ENCODE results near the gene PTPRS.

PTPRS gene

DNA sequence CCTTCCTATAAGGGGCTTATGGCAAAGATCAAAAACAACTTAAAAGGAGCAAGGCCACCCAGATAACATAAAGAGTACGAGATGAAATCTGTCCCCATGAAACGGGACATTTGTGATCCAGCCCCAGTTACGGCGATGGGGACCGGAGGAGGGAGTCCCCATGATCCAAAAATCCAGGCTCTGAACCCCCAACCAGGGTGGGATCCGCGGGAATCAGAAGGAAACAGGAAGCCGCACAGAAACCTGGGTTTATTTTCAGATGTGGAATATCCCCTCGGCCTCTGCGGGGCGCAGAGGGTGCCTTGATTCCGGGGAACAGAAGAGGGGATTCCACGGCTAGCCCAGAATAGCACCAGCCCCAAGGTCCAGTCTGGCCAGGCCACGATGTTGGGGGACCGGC lies 5.0 kb downstream of the PTPRS start:
- TF ChIP-seq, protein P1, sequence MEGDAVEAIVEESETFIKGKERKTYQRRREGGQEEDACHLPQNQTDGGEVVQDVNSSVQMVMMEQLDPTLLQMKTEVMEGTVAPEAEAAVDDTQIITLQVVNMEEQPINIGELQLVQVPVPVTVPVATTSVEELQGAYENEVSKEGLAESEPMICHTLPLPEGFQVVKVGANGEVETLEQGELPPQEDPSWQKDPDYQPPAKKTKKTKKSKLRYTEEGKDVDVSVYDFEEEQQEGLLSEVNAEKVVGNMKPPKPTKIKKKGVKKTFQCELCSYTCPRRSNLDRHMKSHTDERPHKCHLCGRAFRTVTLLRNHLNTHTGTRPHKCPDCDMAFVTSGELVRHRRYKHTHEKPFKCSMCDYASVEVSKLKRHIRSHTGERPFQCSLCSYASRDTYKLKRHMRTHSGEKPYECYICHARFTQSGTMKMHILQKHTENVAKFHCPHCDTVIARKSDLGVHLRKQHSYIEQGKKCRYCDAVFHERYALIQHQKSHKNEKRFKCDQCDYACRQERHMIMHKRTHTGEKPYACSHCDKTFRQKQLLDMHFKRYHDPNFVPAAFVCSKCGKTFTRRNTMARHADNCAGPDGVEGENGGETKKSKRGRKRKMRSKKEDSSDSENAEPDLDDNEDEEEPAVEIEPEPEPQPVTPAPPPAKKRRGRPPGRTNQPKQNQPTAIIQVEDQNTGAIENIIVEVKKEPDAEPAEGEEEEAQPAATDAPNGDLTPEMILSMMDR (IDR thresholded peaks at IDR 0.05; ENCODE audit: control extremely low read depth, extremely low read depth, low read depth, missing control alignments): no peak
- POLR2A ChIA-PET: no interaction called here
- no peak for DNase-seq (ENCODE audit: extremely low spot score)
- CTCF ChIA-PET: interaction anchor here (1.4 kb wide), 1 partner anchor 13 kb away, joined by 5 read pairs; no protein-coding TSS in a partner anchor

DNA sequence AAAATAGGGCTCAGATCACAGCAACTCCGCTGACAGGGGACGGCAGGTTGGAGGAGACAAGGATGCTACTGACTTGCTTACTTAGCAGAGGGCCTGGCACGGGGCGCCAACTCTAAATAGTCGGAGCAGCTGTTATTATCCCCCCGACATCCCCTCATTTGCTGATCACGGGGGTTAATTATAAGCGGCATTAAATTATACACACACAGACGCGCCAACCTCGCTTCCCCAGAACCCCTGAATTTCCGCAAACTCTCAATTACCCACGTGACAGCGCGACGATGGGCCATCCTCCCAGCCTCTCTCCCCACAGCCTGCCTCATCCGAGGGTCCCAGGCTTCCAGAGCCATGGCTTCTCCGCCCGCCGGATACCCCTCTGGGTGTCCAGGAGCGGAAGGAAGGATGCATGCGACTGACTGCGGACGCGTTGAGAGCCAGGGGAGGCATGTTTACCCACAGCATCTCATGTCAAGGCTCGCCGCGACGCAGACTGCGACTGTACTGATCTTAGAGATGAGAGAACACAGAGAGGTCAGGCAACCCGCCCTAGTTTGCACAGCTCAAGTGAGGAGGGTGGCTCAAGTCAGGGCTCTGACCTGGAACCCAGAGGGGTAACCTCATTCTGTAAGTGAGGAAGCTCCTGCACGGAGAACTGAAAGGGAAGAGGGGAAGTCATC lies 5.7 kb downstream of the PTPRS start:
- ChIA-PET CTCF (interaction anchor here (1.4 kb wide), 1 partner anchor 12 kb away, joined by 5 read pairs; no protein-coding TSS in a partner anchor), POLR2A (no interaction called here)
- TF ChIP-seq, protein P1 (IDR thresholded peaks at IDR 0.05; ENCODE audit: control extremely low read depth, extremely low read depth, low read depth, missing control alignments): no peak
- no peak for DNase-seq (ENCODE audit: extremely low spot score)

DNA sequence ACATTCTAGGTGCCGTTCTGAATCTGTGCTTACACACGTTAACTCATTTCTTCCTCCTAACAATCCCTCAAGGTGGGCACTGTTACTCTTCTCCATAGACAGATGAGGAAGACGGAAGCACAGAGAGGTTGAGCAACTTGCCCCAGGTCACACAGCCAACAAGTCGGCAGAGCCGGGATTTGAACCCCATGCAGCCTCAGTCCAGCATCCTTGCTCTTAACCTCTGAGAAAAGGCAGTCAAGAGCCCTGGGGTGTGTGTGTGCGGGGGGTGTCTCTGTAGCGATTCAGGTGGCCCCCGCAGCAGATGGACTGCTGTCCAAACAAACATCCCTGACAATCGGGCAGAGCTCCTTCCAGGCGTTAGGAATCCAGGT lies 6.3 kb downstream of the PTPRS start:
- DNase-seq (ENCODE audit: extremely low spot score): no peak
- CTCF ChIA-PET: interaction anchor here (1.3 kb wide), 1 partner anchor 13 kb away, joined by 6 read pairs; no protein-coding TSS in a partner anchor
- TF ChIP-seq, protein P1 (IDR thresholded peaks at IDR 0.05; ENCODE audit: control extremely low read depth, extremely low read depth, low read depth, missing control alignments): no peak
- POLR2A ChIA-PET: no interaction called here

DNA sequence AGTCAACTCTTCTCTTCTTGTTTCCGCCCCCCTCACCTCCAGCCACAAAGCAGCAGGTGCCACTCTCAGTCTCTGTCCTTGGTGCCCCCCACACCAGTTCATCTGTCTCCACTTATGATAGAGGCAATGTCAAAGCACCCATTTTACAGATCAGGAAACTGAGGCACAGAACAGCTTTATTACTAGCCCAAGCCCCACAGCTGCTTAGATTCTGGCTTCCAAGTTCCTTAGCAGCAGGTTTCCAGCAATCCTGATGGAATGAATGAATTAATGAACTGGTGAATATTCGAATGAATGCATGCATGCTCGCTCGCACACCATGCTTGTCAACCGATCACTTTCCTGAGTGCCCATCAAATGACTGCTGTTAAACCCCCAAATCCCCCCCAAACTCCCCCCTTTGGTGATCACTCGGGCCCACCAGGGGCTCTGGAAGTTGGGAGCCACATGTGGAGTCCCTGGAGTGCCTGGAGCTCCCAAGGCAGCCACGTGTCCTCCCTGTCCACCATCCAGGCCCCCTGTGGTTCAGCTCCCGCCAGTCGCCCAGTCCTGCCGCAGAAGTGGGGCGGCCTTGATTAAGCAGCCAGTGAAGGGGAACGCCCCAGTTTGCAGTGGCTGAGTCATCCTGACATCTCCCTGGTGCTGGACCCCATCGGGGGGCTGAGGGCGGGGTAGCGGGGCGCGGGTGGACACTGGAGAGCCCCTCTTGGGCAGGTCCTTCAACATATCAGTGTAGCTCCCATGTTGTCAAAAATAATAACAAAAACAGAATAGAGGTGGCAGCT lies 6.8 kb downstream of the PTPRS start:
- TF ChIP-seq, protein P1 (IDR thresholded peaks at IDR 0.05; ENCODE audit: control extremely low read depth, extremely low read depth, low read depth, missing control alignments): no peak
- no peak for DNase-seq (ENCODE audit: extremely low spot score)
- ChIA-PET CTCF (interaction anchor here (1.3 kb wide), 1 partner anchor 12 kb away, joined by 6 read pairs; no protein-coding TSS in a partner anchor), POLR2A (no interaction called here)

DNA sequence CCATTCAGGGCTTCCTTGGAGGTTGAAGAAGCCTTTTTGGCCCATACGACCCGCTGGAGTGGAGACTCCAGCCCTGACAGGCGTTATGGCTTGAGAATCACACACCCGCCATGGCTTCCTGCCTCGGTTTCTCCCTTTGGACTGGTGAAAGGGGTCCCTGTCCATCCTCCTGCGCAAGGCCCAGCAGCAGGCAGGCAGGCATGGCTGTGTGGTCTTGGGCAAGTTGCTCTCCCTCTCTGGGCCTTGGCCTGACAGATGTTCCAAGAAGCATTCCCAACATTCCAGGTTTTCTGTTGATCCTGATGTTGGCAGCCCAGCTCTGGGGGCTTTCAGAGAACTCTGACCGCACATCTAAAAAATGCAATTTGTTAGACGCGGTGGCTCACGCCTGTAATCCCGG lies 8.1 kb downstream of the PTPRS start:
- TF ChIP-seq, protein P1 (IDR thresholded peaks at IDR 0.05; ENCODE audit: control extremely low read depth, extremely low read depth, low read depth, missing control alignments): no peak
- ChIA-PET CTCF (no interaction called here), POLR2A (no interaction called here)
- DNase-seq (ENCODE audit: extremely low spot score): no peak

DNA sequence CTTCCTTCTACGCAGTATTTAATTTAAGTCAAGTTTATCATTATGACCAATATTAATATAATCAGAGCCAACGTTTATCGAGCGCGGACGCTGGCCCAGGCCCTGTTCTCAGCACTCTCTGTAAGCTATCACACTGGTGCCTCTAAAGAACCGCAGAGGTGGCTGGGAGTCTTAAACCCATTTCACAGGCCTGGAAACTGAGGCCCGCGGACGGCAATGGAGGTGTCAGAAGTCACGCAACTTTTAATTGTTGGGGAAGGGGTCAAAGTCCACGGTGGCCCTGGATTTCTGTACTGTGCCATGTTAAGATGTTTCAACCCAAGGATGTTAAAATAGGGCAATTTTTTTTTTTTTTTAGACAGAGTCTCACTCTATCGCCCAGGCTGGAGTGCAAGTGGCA lies 8.8 kb downstream of the PTPRS start:
- TF ChIP-seq, protein P1 (IDR thresholded peaks at IDR 0.05; ENCODE audit: control extremely low read depth, extremely low read depth, low read depth, missing control alignments): no peak
- POLR2A ChIA-PET: no interaction called here
- no peak for DNase-seq (ENCODE audit: extremely low spot score)
- CTCF ChIA-PET: no interaction called here
